Naive thymus-derived CD8-positive, alpha-beta T cell (primary cell): ENCODE data around the gene ADRM1. TPM values are rescaled to one million over a fixed set of nuclear protein-coding genes. Genes with fewer than 3 reads are reported as not detected.

ENCODE experiments used
- ATAC-seq, 2 donors: fragments of 150-1000 bp; cut with Tn5 transposase in 1 of 2; sonication (Bioruptor Pico), chemical (Tn5 transposase) in 1 of 2; 1 replicate in 1 of 2; 2 replicates in 1 of 2; pipeline ENCODE4 v1.10.0; 2021; ENCODE audit warnings: mild to moderate bottlenecking in 2 of 2, moderate library complexity in 2 of 2
- POLR2A ChIA-PET: fragments of 350-600 bp; sonication (Branson Sonifier 250); formaldehyde crosslinking; loops from one replicate; lab custom pipeline; 2021; ENCODE audit warnings: antibody characterized with exemption; lab: Charles Lee
- DNase-seq, 10 donors: peaks; one replicate each; pipeline versions ENCODE4 v3.0.0 to v3.0.0-alpha.2; 2020 to 2022
- H3K27ac Mint-ChIP-seq, 10 donors: one replicate each; pipeline ENCODE4 v1.8.0; 2020 to 2022; ENCODE audit warnings: mild to moderate bottlenecking in 10 of 10, mixed read lengths in 10 of 10, moderate library complexity in 4 of 10, inconsistent platforms in 1 of 10
- H3K27me3 Mint-ChIP-seq, 5 donors: one replicate each; pipeline ENCODE4 v1.8.0; 2021 to 2022; ENCODE audit warnings: mixed read lengths in 5 of 5
- H3K36me3 Mint-ChIP-seq, 3 donors: one replicate each; pipeline ENCODE4 v1.8.0; 2020 to 2022; ENCODE audit warnings: mixed read lengths in 3 of 3, mild to moderate bottlenecking in 2 of 3, inconsistent platforms in 1 of 3
- H3K4me1 Mint-ChIP-seq, 4 donors: one replicate each; pipeline ENCODE4 v1.8.0; 2021 to 2022; ENCODE audit warnings: mixed read lengths in 4 of 4
- H3K4me3 Mint-ChIP-seq, 10 donors: one replicate each; pipeline ENCODE4 v1.8.0; 2020 to 2022; ENCODE audit warnings: mild to moderate bottlenecking in 10 of 10, mixed read lengths in 10 of 10, moderate library complexity in 6 of 10, inconsistent platforms in 1 of 10
- H3K9me3 Mint-ChIP-seq, 9 donors: one replicate each; pipeline ENCODE4 v1.8.0; 2020 to 2022; ENCODE audit warnings: mixed read lengths in 9 of 9, mild to moderate bottlenecking in 3 of 9, inconsistent platforms in 1 of 9, moderate library complexity in 1 of 9
- microRNA-seq: library from miRNA; unstranded; fragments of <30 nt; microRNA quantifications from one replicate; pipeline ENCODE4 v1.2.0, GENCODE V29; 2022; ENCODE audit warnings: borderline microRNAs expressed
- polyA plus RNA-seq, 3 donors: library from polyadenylated mRNA; unstranded; fragments of 300-500 nt; fragmentation: Illumina TruSeq; gene quantifications; one replicate each; pipeline ENCODE4 v1.2.3, GENCODE V29; 2021
- total RNA-seq, 8 experiments: library from RNA in 2 of 8; stranded (reverse) in 2 of 8; gene quantifications; one replicate each; pipeline ENCODE4 v1.2.3 and lab custom pipeline; 2021 to 2026

Gene ADRM1
- total and polyA plus RNA-seq, 5 experiments from 2014 or later, result 61.1 to 93.9 (median 66.2) TPM

DNA sequence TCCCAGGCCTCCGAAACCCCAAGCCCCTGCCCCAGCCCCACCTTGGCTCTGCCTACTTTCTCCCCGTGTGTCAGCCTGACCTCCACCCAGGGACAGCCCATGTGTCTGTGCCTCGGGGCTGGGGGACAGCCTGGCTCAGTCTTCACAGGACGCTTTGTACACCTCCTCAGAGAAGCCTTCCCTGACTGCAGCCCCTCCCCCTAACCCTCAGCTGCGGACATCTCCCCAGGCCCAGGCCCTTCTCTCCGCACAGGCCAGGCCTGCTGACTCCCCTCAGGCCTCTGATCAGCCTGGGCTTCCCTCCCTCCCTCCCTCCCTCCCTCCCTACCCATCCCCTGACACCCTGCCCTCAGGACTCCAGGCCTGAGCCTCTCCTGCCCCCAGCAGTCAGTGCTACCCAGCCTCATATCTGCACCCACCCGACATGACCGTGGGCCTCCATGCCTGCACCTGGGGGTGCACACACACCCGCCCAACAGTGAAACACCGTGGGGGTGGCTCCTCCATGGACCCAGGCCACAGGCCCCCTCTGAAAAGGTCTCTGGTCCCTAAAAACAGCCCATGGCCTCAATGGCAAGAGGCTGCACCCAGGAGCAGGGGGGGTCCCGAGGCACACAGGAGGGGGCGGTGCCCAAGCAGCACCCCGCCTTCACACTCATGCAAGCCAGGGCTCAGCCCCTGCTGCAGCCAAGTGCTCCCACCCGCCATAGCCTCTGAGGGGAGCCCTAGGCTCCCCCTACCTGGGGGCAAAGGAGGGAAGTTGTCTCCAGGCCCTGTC lies 51.4 kb downstream of the ADRM1 start:
- ATAC-seq (no peak), DNase-seq (no peak)
- Mint-ChIP-seq H3K9me3 (peaks cover 0 to 2% (median 0%) of the 10 kb centered on the region in 9 donors), H3K27ac (no peak overlapping the region), H3K4me3 (no peak overlapping the region), H3K27me3 (peaks cover 0 to 10% (median 0%) of the 10 kb centered on the region in 5 donors), H3K4me1 (peaks cover 0 to 2% (median 0%) of the 10 kb centered on the region in 4 donors), H3K36me3 (no peaks in the 10 kb centered on the region)
- POLR2A ChIA-PET, result no interaction called here

DNA sequence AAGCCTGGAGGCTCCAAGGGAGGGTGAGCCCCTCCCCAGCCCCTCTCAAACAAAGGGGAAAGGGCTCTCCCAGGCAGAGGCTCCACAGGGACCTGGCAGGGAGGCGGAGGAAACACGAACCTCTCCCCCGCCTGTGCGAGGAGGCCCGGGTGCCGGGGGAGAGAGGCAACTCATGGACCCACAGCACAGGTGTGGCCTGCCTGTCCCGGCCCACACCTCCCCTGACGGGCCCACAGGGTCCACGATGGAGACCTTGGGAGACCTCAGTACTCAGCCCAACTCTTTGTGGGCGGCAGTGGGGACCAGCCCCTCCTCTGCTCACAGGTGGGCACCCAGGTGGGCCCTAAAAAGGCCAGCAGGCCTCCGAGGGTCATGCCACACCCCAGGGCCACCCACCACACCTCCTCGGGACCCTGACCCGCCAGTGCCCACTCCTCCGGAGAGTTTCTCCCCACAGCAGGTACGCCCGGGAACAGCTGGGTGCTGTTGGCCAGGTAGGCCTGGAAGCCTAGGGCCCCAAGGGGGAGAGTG lies 52.1 kb downstream of the ADRM1 start:
- Mint-ChIP-seq H3K9me3 (no peaks in the 10 kb centered on the region), H3K4me3 (no peak overlapping the region), H3K36me3 (no peaks in the 10 kb centered on the region), H3K27me3 (peaks cover 0 to 10% (median 0%) of the 10 kb centered on the region in 5 donors), H3K27ac (no peak overlapping the region), H3K4me1 (no peaks in the 10 kb centered on the region)
- POLR2A ChIA-PET, result no interaction called here
- DNase-seq (no peak), ATAC-seq (no peak)

DNA sequence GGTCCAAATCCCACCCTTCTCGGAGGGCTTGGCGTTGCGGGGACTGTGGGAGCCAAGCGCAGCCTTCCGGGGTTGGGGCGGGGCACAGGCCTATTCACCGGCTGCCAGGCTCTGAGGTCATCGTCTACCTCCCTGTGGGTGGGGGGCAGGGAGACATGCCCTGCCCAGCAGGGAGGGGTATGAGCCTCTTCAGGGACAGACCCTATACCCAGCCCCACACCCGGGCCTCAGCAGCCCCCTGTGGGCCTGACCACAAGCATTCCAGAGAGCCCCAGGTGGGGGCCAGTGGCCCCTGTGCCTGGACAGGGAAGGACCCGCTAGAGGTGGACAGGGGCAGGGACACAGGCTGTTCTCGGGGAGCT lies 52.7 kb downstream of the ADRM1 start:
- POLR2A ChIA-PET, result no interaction called here
- Mint-ChIP-seq H3K9me3 (no peaks in the 10 kb centered on the region), H3K4me1 (no peaks in the 10 kb centered on the region), H3K4me3 (no peak overlapping the region), H3K27ac (no peak overlapping the region), H3K36me3 (no peaks in the 10 kb centered on the region), H3K27me3 (peaks cover 0 to 10% (median 0%) of the 10 kb centered on the region in 5 donors)
- ATAC-seq, result no peak
- no peak for DNase-seq

DNA sequence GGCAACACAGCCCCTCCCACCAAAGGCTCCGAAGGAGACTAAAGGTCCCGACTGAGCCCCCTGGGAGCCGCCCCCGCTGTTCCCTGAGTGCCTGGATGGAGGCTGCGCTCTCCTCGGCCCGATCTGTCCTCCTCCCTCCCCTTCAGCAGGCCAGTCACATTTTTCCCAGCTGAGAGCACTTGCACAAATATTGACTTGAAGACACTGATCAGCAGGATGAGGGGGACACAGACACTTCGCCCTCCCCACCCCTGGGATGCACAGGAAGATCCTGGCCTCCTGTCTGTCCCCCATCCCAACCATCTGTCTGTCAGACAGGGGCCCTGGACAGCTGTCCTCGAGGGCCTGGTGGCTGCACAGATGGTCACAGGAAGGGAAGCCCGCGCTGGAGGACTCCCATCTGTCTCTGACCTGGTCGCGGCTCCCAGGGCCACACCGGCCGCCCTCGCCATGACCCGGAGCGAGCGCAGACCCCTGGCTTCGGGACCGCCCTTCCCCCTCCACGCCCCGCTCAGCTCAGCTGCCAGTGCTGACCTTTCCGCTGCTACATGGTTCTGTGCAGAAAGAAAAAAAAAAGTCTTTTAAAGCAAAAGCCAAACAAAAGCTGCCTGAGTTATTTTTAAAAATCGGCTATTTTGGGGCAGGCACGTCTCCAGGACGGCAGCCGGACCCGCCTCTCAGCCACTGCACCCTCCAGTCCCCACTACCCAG lies 53.2 kb downstream of the ADRM1 start:
- Mint-ChIP-seq H3K9me3 (no peaks in the 10 kb centered on the region), H3K4me1 (no peaks in the 10 kb centered on the region), H3K4me3 (no peak overlapping the region), H3K27me3 (peaks cover 0 to 10% (median 0%) of the 10 kb centered on the region in 5 donors), H3K36me3 (no peaks in the 10 kb centered on the region), H3K27ac (no peak overlapping the region)
- DNase-seq, result no peak
- ATAC-seq, result no peak
- POLR2A ChIA-PET, result no interaction called here

DNA sequence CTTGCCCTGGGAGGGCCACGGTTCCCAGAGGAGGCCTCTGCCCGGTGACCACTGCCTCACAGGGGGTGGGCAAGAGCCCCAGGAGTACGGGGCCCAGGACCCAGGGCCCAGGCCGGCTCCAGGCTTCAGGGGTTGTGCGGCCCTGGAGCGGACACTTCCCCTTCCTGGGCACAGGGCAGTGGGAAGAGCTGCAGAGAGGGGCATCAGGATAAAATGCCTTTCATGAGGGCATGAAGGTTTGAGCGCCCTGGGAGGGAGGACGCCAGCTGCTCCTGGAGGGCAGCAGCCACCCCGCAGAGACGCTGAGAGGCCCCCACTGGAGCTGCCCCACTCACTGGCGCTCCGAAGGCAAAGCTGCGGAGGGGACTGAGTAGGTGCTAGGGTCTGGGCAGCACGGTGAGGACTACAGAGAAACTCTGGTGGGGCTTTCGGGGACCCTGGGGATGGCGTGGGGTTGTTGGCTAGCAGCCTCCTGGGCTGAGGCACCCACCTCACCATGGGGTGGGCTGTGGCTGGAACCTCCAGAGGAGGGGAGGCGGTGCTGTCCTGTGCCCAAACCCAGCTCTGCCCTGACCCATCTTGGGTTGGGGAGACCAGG lies 53.9 kb downstream of the ADRM1 start:
- Mint-ChIP-seq H3K27ac (no peak overlapping the region), H3K36me3 (no peaks in the 10 kb centered on the region), H3K27me3 (peaks cover 0 to 10% (median 0%) of the 10 kb centered on the region in 5 donors), H3K4me1 (no peaks in the 10 kb centered on the region), H3K9me3 (no peaks in the 10 kb centered on the region), H3K4me3 (no peak overlapping the region)
- DNase-seq (no peak), ATAC-seq (no peak)
- POLR2A ChIA-PET, result no interaction called here

DNA sequence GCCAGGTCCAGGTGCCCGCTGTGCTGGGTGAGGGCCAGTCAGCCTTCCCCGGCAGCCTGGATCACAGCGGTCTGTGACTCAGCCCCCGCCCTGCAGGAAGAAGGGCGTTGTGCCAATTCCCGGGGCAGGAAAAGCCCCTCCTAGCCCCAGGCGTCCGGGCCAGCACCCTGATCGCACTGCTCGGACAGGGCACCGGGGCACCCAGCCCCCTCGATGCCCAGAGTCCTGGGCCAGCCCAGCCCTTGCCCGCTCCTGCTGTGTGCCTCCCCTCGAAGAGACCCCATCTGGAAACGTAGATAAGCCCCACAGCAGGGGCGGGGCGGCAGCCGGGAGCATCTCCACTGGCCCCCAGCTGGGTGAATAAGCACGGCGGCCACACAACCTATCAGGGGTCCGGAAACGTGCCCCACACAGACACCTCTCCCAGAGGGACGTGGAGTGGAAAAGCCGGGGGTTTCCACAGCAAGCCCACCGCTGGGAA lies 54.4 kb downstream of the ADRM1 start:
- DNase-seq (no peak), ATAC-seq (no peak)
- Mint-ChIP-seq H3K9me3 (no peaks in the 10 kb centered on the region), H3K4me1 (no peaks in the 10 kb centered on the region), H3K27me3 (peaks cover 0 to 13% (median 0%) of the 10 kb centered on the region in 5 donors), H3K36me3 (no peaks in the 10 kb centered on the region), H3K4me3 (no peak overlapping the region), H3K27ac (no peak overlapping the region)
- POLR2A ChIA-PET, result no interaction called here

DNA sequence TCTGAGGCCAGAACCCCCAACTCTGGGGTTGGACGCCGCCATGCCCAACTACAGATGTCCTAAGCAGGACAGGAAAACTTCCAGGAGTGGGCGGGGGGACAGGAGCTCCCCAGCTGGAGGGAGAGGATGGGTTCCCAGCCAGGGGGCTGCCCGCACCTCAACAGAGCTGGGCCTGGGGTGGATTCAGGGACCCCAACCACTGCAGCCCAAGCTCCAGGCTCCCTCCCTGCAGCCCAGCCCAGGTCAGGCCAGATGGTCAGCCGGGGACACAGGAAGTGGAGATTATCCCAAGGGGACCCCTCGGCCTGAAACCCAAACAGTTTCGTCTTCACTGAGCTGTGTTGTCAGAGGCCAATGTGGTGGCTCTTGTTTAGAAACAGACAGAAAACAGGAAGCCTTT lies 54.9 kb downstream of the ADRM1 start:
- no peaks in the 10 kb centered on the region for H3K4me1 Mint-ChIP-seq
- no peak for ATAC-seq
- POLR2A ChIA-PET, result no interaction called here
- no peak overlapping the region for H3K27ac Mint-ChIP-seq
- DNase-seq, result no peak
- H3K4me3 Mint-ChIP-seq, result no peak overlapping the region
- peaks cover 0 to 17% (median 2%) of the 10 kb centered on the region in 5 donors for H3K27me3 Mint-ChIP-seq
- no peaks in the 10 kb centered on the region for H3K9me3 Mint-ChIP-seq
- no peaks in the 10 kb centered on the region for H3K36me3 Mint-ChIP-seq

Small RNAs within 50 kb of the gene (microRNA-seq; reads per million reads assigned to microRNA genes)
- gene MIR4758, result not detected

Other genes starting within 250 kb of the ADRM1 start
- 10 to 100 TPM; 39.0 to 41.5 TPM for gene TAF4, start 237.1 kb upstream of the ADRM1 start, total RNA-seq
- gene TAF4, start 237.1 kb upstream of the ADRM1 start, polyA plus RNA-seq, result 1 to 10 TPM in 2 of 3 donors, under 1 TPM in 1; 0.31 to 1.6 (median 1.4) TPM
- gene LSM14B, start 180.5 kb upstream of the ADRM1 start, total RNA-seq, result 10 to 100 TPM; 53.5 to 55.8 TPM
- 1 to 10 TPM; 1.5 to 2.4 (median 2.4) TPM for gene LSM14B, start 180.5 kb upstream of the ADRM1 start, polyA plus RNA-seq
- 100 to 1,000 TPM; 178 to 185 TPM for gene PSMA7, start 159.6 kb upstream of the ADRM1 start, total RNA-seq
- 100 to 1,000 TPM; 362 to 473 (median 419) TPM for gene PSMA7, start 159.6 kb upstream of the ADRM1 start, polyA plus RNA-seq
- 10 to 100 TPM; 23.0 to 23.6 TPM for gene SS18L1, start 159.2 kb upstream of the ADRM1 start, total RNA-seq
- gene SS18L1, start 159.2 kb upstream of the ADRM1 start, polyA plus RNA-seq, result under 1 TPM; 0.39 to 0.58 (median 0.50) TPM
- gene MTG2, start 120.0 kb upstream of the ADRM1 start, total RNA-seq, result 10 to 100 TPM; 44.2 to 45.1 TPM
- 10 to 100 TPM; 21.8 to 28.5 (median 21.9) TPM for gene MTG2, start 120.0 kb upstream of the ADRM1 start, polyA plus RNA-seq
- gene HRH3, start 82.7 kb upstream of the ADRM1 start, total RNA-seq, result not detected
- gene HRH3, start 82.7 kb upstream of the ADRM1 start, polyA plus RNA-seq, result not detected
- gene OSBPL2, start 64.5 kb upstream of the ADRM1 start, total RNA-seq, result 10 to 100 TPM; 65.8 to 74.5 TPM
- gene OSBPL2, start 64.5 kb upstream of the ADRM1 start, polyA plus RNA-seq, result 10 to 100 TPM; 15.4 to 22.1 (median 15.9) TPM
- 1 to 10 TPM; 2.5 to 4.0 TPM for gene LAMA5, start 64.3 kb downstream of the ADRM1 start, total RNA-seq
- gene LAMA5, start 64.3 kb downstream of the ADRM1 start, polyA plus RNA-seq, result under 1 TPM in 1 of 3 donors, not detected in 2; 0.27 TPM
- 1,000 to 10,000 TPM; 3,205 to 3,496 TPM for gene RPS21, start 84.1 kb downstream of the ADRM1 start, total RNA-seq
- 1,000 to 10,000 TPM; 3,313 to 3,803 (median 3,517) TPM for gene RPS21, start 84.1 kb downstream of the ADRM1 start, polyA plus RNA-seq
- gene CABLES2, start 104.3 kb downstream of the ADRM1 start, total RNA-seq, result 1 to 10 TPM; 6.3 to 6.4 TPM
- gene CABLES2, start 104.3 kb downstream of the ADRM1 start, polyA plus RNA-seq, result 1 to 10 TPM in 2 of 3 donors, under 1 TPM in 1; 0.83 to 1.7 (median 1.1) TPM
- gene RBBP8NL, start 124.5 kb downstream of the ADRM1 start, total RNA-seq, result not detected
- not detected for gene RBBP8NL, start 124.5 kb downstream of the ADRM1 start, polyA plus RNA-seq
- gene GATA5, start 173.0 kb downstream of the ADRM1 start, total RNA-seq, result not detected
- gene GATA5, start 173.0 kb downstream of the ADRM1 start, polyA plus RNA-seq, result not detected